Karpas-422 (cell line): ENCODE measurements around the gene MTMR3. TPM values are rescaled to one million over a fixed set of nuclear protein-coding genes. Genes with fewer than 3 reads are reported as not detected.
"Not testable (repeated sequence)": the region's sequence is repeated elsewhere in the genome, so short reads cannot be mapped to it uniquely, and the experiment has no call there.

ENCODE experiments used
- DNase-seq: peaks from one replicate; pipeline ENCODE4 v3.0.0-alpha.2; 2015
- H2AFZ ChIP-seq: fragments of 200-600 bp; sonication (generic); 2 replicates; pipeline ENCODE4 v1.6.1; 2014; ENCODE audit warnings: antibody characterized with exemption, low read length, mixed read lengths
- H3K27ac ChIP-seq: fragments of 200-600 bp; sonication (generic); 2 replicates; pipeline ENCODE4 v1.5.1; 2014; ENCODE audit warnings: mild to moderate bottlenecking, low read length, moderate library complexity
- H3K27me3 ChIP-seq: fragments of 200-600 bp; sonication (generic); 2 replicates; pipeline ENCODE4 v1.6.1; 2014; ENCODE audit warnings: low read length, mixed read lengths
- H3K36me3 ChIP-seq: fragments of 200-600 bp; sonication (generic); 2 replicates; pipeline ENCODE4 v1.6.1; 2014; ENCODE audit warnings: low read length, mixed read lengths; ENCODE audit not compliant: insufficient read depth
- H3K4me1 ChIP-seq: fragments of 200-600 bp; sonication (generic); 2 replicates; pipeline ENCODE4 v1.6.1; 2014; ENCODE audit warnings: mild to moderate bottlenecking, low read length, mixed read lengths
- H3K4me2 ChIP-seq: fragments of 200-600 bp; sonication (generic); 2 replicates; pipeline ENCODE4 v1.6.1; 2014; ENCODE audit warnings: low read length, low read depth, mild to moderate bottlenecking; ENCODE audit not compliant: poor library complexity, severe bottlenecking
- H3K4me3 ChIP-seq: fragments of 200-600 bp; sonication (generic); 2 replicates; pipeline ENCODE4 v1.5.1; 2014; ENCODE audit warnings: mild to moderate bottlenecking, antibody characterized with exemption, low read length, mixed read lengths
- H3K79me2 ChIP-seq: fragments of 200-600 bp; sonication (generic); 2 replicates; pipeline ENCODE4 v1.6.1; 2014; ENCODE audit warnings: mild to moderate bottlenecking, low read length, mixed read lengths
- H3K9ac ChIP-seq: fragments of 200-600 bp; sonication (generic); 2 replicates; pipeline ENCODE4 v1.6.0; 2014; ENCODE audit warnings: low read length
- H3K9me2 ChIP-seq: fragments of 200-600 bp; sonication (generic), shearing (Covaris generic); replicated peaks from 2 replicates; pipeline ENCODE4 v1.6.0; 2014; ENCODE audit warnings: mild to moderate bottlenecking, low read length, moderate library complexity; ENCODE audit not compliant: insufficient read depth
- H3K9me3 ChIP-seq: fragments of 300-700, 200-600 bp; sonication (generic); 2 replicates; pipeline ENCODE4 v1.6.1; 2014; ENCODE audit warnings: low read length, mixed read lengths
- H4K20me1 ChIP-seq: fragments of 200-600 bp; sonication (generic); 2 replicates; pipeline ENCODE4 v1.6.1; 2014; ENCODE audit warnings: mild to moderate bottlenecking, antibody characterized with exemption, low read length, low read depth; ENCODE audit not compliant: insufficient read depth
- total RNA-seq: library from RNA; depleted of rRNA; stranded (reverse); fragments of >200 nt; shearing (Covaris generic); gene quantifications from 2 replicates; pipeline ENCODE4 v1.2.3, GENCODE V29; 2014; ENCODE audit warnings: low replicate concordance

The MTMR3 gene
- total RNA-seq, 1 experiment from 2014 or later: 11.3 TPM

- H4K20me1 ChIP-seq: peaks cover 28% of the 10 kb centered on the region
- H3K4me3 ChIP-seq: no peak overlapping the region
- no peak for DNase-seq
- H3K4me2 ChIP-seq: no peak overlapping the region
- no peaks in the 10 kb centered on the region for H3K36me3 ChIP-seq
- H2AFZ ChIP-seq: no peak overlapping the region
- no peak overlapping the region for H3K9ac ChIP-seq
- H3K9me3 ChIP-seq: no peaks in the 10 kb centered on the region
- H3K79me2 ChIP-seq: no peaks in the 10 kb centered on the region
- H3K9me2 ChIP-seq: no peaks in the 10 kb centered on the region
- no peaks in the 10 kb centered on the region for H3K4me1 ChIP-seq
- H3K27me3 ChIP-seq: no peaks in the 10 kb centered on the region
- H3K27ac ChIP-seq: no peak overlapping the region
These were observed 81.8 kb downstream of the MTMR3 start for GRCh38 chr22:29964776-29965175.

GRCh38 chr22:29967461-29967860 is 84.5 kb downstream of the MTMR3 start:
- H3K36me3 ChIP-seq: no peaks in the 10 kb centered on the region
- no peak overlapping the region for H3K4me2 ChIP-seq
- no peak overlapping the region for H2AFZ ChIP-seq
- peaks cover 25% of the 10 kb centered on the region for H4K20me1 ChIP-seq
- no peaks in the 10 kb centered on the region for H3K4me1 ChIP-seq
- H3K27ac ChIP-seq: no peak overlapping the region
- H3K79me2 ChIP-seq: no peaks in the 10 kb centered on the region
- no peak for DNase-seq
- H3K27me3 ChIP-seq: no peaks in the 10 kb centered on the region
- H3K9ac ChIP-seq: no peak overlapping the region
- no peaks in the 10 kb centered on the region for H3K9me3 ChIP-seq
- no peak overlapping the region for H3K4me3 ChIP-seq
- no peaks in the 10 kb centered on the region for H3K9me2 ChIP-seq

- no peak for DNase-seq
- Histone ChIP-seq H3K4me2 (no peak overlapping the region), H3K27ac (no peak overlapping the region), H3K9ac (no peak overlapping the region), H3K9me2 (no peaks in the 10 kb centered on the region), H3K27me3 (no peaks in the 10 kb centered on the region), H3K36me3 (no peaks in the 10 kb centered on the region), H3K4me3 (no peak overlapping the region), H2AFZ (no peak overlapping the region), H3K4me1 (no peaks in the 10 kb centered on the region), H3K9me3 (no peaks in the 10 kb centered on the region), H4K20me1 (peaks cover 14% of the 10 kb centered on the region), H3K79me2 (no peaks in the 10 kb centered on the region)
These were observed 88.6 kb downstream of the MTMR3 start for GRCh38 chr22:29971607-29972006.

GRCh38 chr22:29972121-29972520 is 89.1 kb downstream of the MTMR3 start:
- H3K4me3 ChIP-seq: no peak overlapping the region
- H3K79me2 ChIP-seq: no peaks in the 10 kb centered on the region
- no peaks in the 10 kb centered on the region for H3K9me3 ChIP-seq
- H3K36me3 ChIP-seq: no peaks in the 10 kb centered on the region
- no peak for DNase-seq
- peaks cover 14% of the 10 kb centered on the region for H4K20me1 ChIP-seq
- H3K9ac ChIP-seq: no peak overlapping the region
- no peak overlapping the region for H3K4me2 ChIP-seq
- H2AFZ ChIP-seq: no peak overlapping the region
- H3K27me3 ChIP-seq: no peaks in the 10 kb centered on the region
- H3K4me1 ChIP-seq: peaks cover 2% of the 10 kb centered on the region
- H3K9me2 ChIP-seq: no peaks in the 10 kb centered on the region
- H3K27ac ChIP-seq: no peak overlapping the region

GRCh38 chr22:29973269-29973668 is 90.3 kb downstream of the MTMR3 start:
- Histone ChIP-seq H3K9ac (no peak overlapping the region), H3K36me3 (no peaks in the 10 kb centered on the region)

GRCh38 chr22:29973680-29974079 is 90.7 kb downstream of the MTMR3 start:
- H3K79me2 ChIP-seq, H3K4me2 ChIP-seq, H2AFZ ChIP-seq: not testable (repeated sequence)

More at GRCh38 chr22:29973269-29973668, 90.3 kb downstream of the MTMR3 start:
- no peaks in the 10 kb centered on the region for H3K9me3 ChIP-seq
- H3K4me3 ChIP-seq: no peak overlapping the region
- H3K9me2 ChIP-seq: no peaks in the 10 kb centered on the region
- no peak overlapping the region for H3K4me2 ChIP-seq
- H3K27me3 ChIP-seq: no peaks in the 10 kb centered on the region
- H2AFZ ChIP-seq: no peak overlapping the region
- H3K27ac ChIP-seq: no peak overlapping the region
- H3K79me2 ChIP-seq: no peaks in the 10 kb centered on the region
- peaks cover 10% of the 10 kb centered on the region for H3K4me1 ChIP-seq
- peaks cover 7% of the 10 kb centered on the region; the same call in 1 of the 2 replicates for H4K20me1 ChIP-seq
- DNase-seq: no peak

GRCh38 chr22:29975494-29975893 is 92.5 kb downstream of the MTMR3 start:
- Histone ChIP-seq H3K9me2 (no peaks in the 10 kb centered on the region), H3K79me2 (no peaks in the 10 kb centered on the region)

More at GRCh38 chr22:29973680-29974079, 90.7 kb downstream of the MTMR3 start:
- DNase-seq, H3K9ac ChIP-seq, H3K27ac ChIP-seq, H3K9me3 ChIP-seq, H3K9me2 ChIP-seq, H3K27me3 ChIP-seq, H4K20me1 ChIP-seq, H3K4me3 ChIP-seq, H3K36me3 ChIP-seq: not testable (repeated sequence)
- peaks cover 13% of the 10 kb centered on the region for H3K4me1 ChIP-seq

GRCh38 chr22:29977107-29977506 is 94.1 kb downstream of the MTMR3 start:
- H3K79me2 ChIP-seq: no peaks in the 10 kb centered on the region
- H3K9me3 ChIP-seq: no peaks in the 10 kb centered on the region
- peaks cover 37% of the 10 kb centered on the region for H3K4me1 ChIP-seq
- no peak overlapping the region for H3K27ac ChIP-seq
- no peaks in the 10 kb centered on the region for H3K9me2 ChIP-seq
- H3K36me3 ChIP-seq: no peaks in the 10 kb centered on the region
- peaks cover 24% of the 10 kb centered on the region; the same call in 1 of the 2 replicates for H4K20me1 ChIP-seq
- no peak overlapping the region for H3K9ac ChIP-seq
- no peak overlapping the region for H3K4me3 ChIP-seq
- H3K27me3 ChIP-seq: no peaks in the 10 kb centered on the region
- no peak for DNase-seq
- no peak overlapping the region for H3K4me2 ChIP-seq
- H2AFZ ChIP-seq: no peak overlapping the region

More at GRCh38 chr22:29975494-29975893, 92.5 kb downstream of the MTMR3 start:
- no peak overlapping the region for H3K4me3 ChIP-seq
- H3K27ac ChIP-seq: no peak overlapping the region
- H3K9ac ChIP-seq: no peak overlapping the region
- no peak overlapping the region for H3K4me2 ChIP-seq
- peaks cover 16% of the 10 kb centered on the region; the same call in 1 of the 2 replicates for H4K20me1 ChIP-seq
- no peaks in the 10 kb centered on the region for H3K9me3 ChIP-seq
- H2AFZ ChIP-seq: no peak overlapping the region
- no peaks in the 10 kb centered on the region for H3K36me3 ChIP-seq
- peaks cover 31% of the 10 kb centered on the region for H3K4me1 ChIP-seq
- no peak for DNase-seq
- no peaks in the 10 kb centered on the region for H3K27me3 ChIP-seq
